ENCODE data around the gene TPST2.

The TPST2 gene

DNA sequence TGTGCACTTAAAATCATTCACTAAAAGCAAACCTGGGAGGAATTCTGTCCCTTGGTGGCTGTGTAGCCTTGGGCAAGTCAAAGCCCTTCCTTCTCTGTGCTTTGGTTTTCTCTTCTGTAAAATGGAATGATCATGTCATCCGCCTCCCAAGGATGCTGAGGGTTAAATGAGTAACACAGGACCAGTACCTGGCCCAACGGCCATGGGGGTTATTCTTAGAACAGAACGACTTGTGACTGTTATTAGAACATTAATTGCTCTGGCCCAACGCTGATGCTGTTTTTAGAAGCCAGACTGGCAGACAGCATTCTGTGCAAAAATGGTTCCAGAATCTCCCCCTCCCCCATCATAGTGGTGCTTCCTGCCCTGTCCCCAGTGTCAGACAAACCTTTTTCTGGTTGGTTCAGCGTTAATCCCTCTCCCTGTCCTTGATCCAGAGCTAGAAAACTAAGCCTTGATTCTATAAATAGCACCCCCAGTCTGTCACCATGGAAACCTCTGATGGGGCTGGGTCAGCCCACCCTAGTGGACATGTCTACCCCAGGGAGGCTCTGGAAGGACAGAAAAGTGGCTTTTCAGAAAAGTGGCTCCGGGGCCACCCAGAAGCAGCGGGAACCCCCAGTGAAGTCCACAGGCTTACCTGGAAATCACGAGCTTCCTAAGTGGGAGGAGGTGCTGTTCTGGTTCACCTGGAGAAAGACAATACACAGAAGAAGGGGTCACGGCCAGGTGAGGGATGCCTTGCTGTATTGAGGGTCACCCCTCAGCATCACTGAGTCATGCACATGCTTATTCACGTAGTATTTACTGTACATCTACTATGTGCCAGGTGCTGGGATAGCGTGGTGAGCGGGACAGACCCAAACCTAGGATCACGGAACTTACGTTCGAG lies 62.1 kb downstream of the TPST2 start:
- DNase-seq = no peak

DNA sequence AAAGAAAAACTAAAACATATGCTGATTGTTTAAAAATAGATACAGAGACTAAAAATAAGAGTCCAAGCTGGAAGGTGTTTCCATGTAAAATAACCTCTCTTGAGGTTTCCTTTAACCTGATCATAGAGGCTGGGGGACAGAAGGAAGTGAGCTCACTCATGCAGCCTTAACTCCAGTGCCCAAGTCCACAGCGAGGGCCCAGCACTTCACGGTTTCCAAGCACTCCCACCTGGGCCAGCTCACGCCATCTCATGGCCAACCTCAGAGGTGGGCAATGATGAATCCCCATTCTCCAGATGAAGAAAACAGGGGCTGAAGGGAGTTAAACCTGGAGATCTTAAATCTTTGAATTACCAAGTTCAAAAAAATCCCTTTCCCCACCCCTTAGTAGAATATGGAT lies 62.8 kb downstream of the TPST2 start:
- no peak for DNase-seq

DNA sequence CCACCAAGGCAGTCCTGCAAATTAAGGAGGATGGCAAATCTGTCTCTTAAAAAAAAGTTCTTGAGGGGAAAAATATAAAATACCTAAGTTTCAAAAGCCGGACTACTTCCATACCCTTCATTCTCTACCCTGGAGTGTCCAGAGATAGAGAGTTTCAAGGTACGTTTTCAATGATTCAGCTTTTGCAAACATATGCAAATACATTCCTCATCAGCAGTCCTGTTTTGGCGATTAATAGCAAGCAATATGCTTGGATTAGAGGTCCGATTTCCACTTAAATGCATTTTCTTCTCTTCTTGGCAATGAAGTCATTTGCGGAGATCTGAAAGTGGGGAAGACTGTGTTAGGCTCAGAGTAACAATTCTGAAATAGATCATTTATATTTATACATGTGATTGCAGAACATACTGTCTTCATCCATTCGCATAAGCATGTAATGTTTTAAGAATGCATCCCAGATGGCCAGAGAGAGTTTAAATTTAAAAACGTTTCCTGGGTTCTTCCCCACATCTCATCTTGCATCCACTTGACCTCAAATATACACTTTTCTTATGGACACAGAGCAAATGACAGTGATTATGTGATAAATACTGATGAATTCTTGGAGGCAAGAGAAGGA lies 63.9 kb downstream of the TPST2 start:
- no peak for DNase-seq

DNA sequence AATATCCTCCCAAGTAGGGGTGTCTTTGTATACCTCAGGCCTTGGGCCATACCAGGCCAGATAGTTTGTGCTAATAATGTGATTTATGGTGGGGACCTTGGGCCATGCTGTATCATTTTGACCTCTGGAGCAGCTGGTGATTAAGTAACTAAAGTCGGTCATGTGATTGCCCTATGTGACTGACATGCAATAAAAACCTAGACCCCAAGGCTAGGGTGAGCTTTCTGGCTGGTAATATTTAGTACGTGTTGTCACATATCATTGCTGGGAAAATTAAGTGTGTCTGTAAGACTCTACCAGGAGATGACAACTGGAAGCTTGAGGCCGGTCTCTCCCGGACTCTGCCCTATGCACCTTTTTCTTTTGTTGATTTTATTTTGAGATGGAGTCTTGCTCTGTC lies 65.1 kb downstream of the TPST2 start:
- no peak for DNase-seq

DNA sequence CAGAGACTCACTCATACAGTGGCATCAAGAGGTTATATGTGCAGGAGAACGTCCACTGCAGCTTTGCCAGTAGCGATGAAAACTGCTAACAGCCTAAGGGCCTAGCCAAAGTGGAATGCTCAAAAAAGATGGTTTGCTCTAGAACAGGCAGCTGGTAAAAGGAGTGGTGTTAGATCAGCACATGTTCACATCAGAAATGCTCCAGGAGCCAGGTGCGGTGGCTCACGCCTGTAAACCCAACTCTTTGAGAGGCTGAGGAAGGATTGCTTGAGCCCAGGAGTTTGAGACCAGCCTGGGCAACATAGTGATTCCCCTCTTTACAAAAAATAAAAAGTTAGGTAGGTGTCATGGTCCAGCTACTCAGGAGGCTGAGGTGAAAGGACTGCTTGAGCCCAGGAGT lies 67.3 kb downstream of the TPST2 start:
- DNase-seq = no peak

GRCh38 chr22:26522012-26522411 lies 67.9 kb downstream of the TPST2 start:
- no peak for DNase-seq

GRCh38 chr22:26517429-26517828 lies 72.5 kb downstream of the TPST2 start:
- DNase-seq = no peak

DNA sequence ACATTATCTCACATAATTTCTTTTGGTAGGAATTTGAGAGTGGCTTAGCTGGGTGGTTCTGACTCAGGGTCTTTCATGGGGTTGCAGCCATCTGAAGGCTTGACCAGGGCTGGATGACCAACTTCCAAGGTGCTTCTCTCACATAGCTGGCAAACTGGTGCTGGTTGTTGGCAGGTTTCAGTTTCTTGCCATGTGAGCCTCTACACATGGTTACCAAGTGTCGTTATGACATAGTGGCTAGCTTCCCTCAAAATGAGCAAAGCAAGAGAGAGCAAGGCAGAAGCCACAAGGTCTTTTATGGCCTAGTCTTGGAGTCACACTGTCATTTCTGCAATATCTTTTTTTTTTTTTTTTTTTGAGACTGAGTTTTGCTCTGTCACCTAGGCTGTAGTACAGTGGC lies 73.4 kb downstream of the TPST2 start:
- no peak for DNase-seq

DNA sequence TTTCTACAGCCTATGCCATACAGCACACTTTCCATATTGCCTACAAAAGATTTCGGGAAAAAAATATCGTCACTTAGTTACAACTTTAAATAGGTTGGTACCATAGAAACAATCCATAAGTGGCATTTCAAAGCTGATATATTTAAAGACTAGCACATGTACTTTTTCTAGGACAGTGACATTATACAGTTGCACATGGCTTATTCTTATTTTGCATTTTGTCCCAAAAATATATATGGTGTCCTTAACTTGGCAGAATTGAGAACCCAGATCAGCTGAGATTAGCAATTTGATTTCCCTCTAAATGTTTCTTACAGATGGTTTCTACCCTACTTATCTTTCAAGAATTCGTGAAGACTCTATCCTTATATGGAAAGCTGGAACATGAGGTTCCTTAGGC lies 74.0 kb downstream of the TPST2 start:
- DNase-seq = no peak

GRCh38 chr22:26514419-26515161 lies 75.3 kb downstream of the TPST2 start:
- DNase-seq = no peak

DNA sequence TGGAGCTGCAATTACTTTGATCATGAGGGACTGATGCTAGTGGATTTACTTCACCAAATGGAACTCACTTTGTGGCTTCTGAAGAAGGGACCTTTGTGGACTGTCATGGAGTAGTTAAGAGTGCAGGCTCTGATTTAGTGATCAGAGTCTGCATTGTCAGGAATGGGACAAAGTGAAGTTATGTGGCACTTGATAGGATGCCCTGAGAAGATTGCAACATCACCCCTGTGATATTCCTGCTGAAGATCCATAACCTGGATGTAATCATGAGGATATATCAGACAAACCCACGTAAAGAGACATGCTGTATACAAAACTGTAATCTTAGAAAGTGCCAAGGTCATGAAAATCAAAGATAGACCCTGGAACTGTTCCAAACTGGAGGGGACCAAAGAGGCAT lies 76.1 kb downstream of the TPST2 start:
- DNase-seq = no peak

- DNase-seq = peak; percentile 71
These were observed 77.7 kb downstream of the TPST2 start, which contains the start of gene TFIP11 for GRCh38 chr22:26512149-26512793. Gene TFIP11 (minus strand): TSS chr22:26512473. CDS start chr22:26510272, 2,201 bp downstream.

GRCh38 chr22:26508148-26508547 lies 81.8 kb downstream of the TPST2 start:
- no peak for DNase-seq

DNA sequence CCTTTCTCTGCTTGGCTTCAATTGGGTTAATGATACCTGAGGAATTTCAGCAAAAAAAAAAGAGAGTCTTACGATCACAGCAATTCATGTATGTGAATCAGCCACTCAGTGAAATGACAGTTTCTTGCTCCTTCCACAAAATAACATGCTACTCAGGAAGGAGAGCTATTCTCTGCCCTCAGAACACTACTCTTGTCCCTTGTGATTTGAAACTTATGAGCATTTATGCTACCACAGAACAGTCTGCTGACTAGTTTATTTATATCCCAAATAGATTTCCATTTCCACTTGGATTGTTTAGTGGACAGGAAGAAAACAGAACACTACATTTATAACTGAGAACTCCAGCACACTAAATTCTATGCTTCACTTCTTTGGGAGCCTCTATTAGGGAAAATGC lies 86.2 kb downstream of the TPST2 start:
- DNase-seq = no peak

DNA sequence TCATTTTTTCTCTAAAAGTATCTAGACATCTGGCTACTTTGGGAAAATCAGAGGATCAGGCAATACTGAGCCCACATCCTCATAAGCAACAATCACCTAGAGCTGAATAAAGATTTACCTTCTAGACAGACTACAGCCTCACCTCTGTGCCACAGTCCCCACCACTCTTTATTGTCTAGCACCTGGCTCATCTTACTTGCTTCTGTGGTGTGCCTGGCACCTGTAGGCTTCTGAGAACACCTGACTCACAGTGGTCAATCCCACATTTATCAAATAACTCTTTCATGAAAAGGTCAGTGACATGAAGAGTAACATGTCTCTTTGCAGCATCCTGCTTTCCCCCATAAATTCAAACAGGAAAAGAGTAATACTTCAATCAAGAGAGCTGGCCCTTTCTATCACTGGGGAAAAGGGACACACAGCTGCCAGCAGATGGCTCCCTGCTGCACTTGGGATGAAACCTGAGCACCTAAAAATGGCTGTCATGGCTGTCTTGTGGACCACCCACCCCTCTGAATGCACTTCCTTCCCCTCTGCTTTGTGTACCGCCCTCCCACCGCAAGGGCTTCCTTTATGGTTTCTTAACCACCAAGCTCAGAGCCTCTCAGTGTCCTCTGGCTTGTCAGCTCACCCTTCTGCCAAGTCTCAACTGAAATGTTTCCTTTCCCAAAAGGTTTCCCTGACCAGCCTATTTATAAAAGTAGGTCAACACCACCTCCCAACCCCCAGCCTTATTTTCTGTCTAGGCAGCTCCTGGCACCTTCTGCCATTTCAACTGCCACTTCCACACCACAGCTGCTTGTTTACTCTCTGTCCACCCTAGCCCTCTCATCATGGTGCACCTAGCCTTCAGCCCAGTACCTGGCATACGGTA lies 87.0 kb downstream of the TPST2 start:
- peak; percentile 3 for DNase-seq

DNA sequence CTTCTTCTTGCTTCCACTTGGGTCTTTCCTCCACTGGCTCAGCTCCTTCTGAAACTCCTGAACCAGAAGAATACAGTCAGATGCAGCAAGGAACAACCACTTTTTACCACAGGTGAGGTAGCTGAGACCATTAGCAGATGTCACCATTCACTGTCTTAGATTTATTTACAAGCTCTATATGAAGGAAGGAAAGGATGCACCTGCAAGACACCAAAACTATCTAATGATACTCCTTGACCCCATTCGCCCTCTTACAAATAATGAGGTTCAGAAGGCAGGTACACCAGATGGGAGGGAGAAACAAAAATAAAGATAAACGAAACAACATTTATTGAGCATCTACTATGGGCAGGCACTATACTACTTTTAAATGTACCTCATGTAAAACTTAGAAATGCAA lies 87.9 kb downstream of the TPST2 start:
- DNase-seq = no peak

DNA sequence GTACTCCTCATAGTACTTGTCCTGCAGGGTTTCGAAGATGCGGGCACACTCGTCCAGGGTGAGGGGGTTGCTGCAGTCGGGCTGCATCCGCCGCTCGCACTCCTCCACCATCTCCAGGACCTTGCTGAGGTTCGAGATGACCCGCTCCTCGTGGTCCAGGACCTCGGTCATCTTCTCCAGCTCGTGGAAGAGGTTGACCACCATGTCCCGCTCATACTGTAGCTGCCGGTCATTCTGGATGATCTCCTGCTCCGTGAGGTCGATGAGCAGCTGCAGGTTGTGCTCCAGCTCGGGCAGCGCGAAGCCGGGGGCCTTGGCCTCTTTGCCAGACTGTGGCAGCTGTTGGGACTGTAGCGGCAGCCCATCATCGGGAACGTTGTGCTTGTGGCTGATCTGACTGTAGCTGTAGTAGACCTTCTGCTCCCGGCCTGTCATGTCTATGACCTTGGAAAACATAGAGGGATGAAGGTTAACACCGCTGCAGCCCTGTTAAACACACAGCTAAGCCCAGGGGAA lies 90.7 kb downstream of the TPST2 start:
- no peak for DNase-seq

- DNase-seq = no peak
These were observed 93.5 kb downstream of the TPST2 start for GRCh38 chr22:26496456-26496855.

GRCh38 chr22:26494506-26494905 lies 95.4 kb downstream of the TPST2 start:
- DNase-seq = no peak

DNA sequence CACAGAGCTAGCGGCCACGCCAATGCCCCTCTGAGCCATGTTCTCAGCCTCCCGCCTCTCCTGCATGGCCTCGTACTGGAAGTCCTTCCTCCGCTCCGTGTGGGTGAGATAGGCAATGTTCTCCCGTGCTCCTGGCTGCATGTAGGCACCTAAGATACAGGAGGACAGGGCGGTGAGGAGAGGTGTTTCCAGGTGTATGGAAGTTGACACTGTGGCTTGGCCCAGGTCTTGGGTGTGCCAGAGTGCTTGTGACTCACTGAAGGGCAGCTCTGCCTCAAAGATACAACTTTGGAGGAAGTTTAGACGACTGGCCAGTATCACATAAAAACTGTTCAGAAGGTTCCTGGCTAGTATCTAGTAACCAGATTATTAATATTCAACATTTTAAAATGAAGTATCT lies 97.7 kb downstream of the TPST2 start:
- DNase-seq = no peak

DNA sequence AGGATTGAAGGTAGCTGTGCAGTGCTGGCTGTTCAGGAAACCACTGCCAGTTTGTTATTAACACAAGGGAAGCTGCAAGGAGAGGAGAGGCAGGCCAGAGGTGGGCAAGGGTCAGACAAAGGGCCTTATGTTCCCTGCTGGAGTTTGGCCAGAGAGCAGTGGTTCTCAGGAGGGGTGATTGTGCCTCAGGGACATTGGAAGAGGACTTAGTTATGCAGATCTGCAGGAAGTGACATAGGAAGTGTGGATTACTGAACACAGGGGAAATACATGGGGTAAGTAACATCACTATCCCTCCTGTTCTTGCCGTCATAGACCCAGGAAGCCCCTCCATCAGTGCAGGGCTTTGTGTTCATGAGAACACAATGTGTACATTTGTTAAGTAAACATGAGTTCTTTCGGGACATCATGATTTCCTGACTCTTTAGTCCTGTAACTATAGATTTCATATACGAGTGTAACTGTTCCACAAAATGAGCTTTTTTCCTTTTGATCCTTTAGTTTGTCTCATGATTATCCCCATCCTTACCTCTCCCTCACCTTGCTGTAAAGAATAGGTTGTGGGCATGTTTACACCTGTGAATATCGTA lies 100.4 kb downstream of the TPST2 start:
- DNase-seq = no peak

GRCh38 chr22:26487996-26488395 lies 101.9 kb downstream of the TPST2 start:
- no peak for DNase-seq

Measured in NCI-H1694 (cell line).